GM12801 (cell line): ENCODE measurements around the gene RANGRF.

Source experiments
- CTCF ChIP-seq: IDR thresholded peaks from one replicate; pipeline ENCODE4 v1.5.1; 2011; ENCODE audit warnings: control low read depth; ENCODE audit not compliant: insufficient read length; ENCODE audit errors: extremely low read depth

The RANGRF gene

GRCh38 chr17:8310601-8311123 lies 22.2 kb downstream of the RANGRF start:
- no peak for TF ChIP-seq CTCF

GRCh38 chr17:8311131-8311790 lies 22.8 kb downstream of the RANGRF start:
- no peak for TF ChIP-seq CTCF

- TF ChIP-seq CTCF = no peak
These were observed 23.8 kb downstream of the RANGRF start for GRCh38 chr17:8312251-8312650.

GRCh38 chr17:8312726-8313600 lies 24.5 kb downstream of the RANGRF start:
- no peak for TF ChIP-seq CTCF

- no peak for TF ChIP-seq CTCF
These were observed 26.6 kb downstream of the RANGRF start for GRCh38 chr17:8314797-8315763.

- no peak for TF ChIP-seq CTCF
These were observed 27.3 kb downstream of the RANGRF start for GRCh38 chr17:8315764-8316217.
